Endothelial cell (in vitro differentiated cells): ENCODE data around the gene LSAMP. TPM values are rescaled to one million over a fixed set of nuclear protein-coding genes. Genes with fewer than 3 reads are reported as not detected.

ENCODE experiments used
- DNase-seq: peaks from one replicate; pipeline ENCODE4 v3.0.0; 2021; ENCODE audit warnings: low spot score
- H3K27ac Mint-ChIP-seq: one replicate; pipeline ENCODE4 v1.8.0; 2021; ENCODE audit warnings: mixed read lengths, inconsistent platforms; ENCODE audit not compliant: unreplicated experiment
- H3K27me3 Mint-ChIP-seq: one replicate; pipeline ENCODE4 v1.8.0; 2021; ENCODE audit warnings: mild to moderate bottlenecking, moderate library complexity, mixed read lengths, inconsistent platforms; ENCODE audit not compliant: unreplicated experiment
- H3K36me3 Mint-ChIP-seq: one replicate; pipeline ENCODE4 v1.8.0; 2021; ENCODE audit warnings: mild to moderate bottlenecking, low read depth, mixed read lengths, inconsistent platforms; ENCODE audit not compliant: unreplicated experiment
- H3K4me1 Mint-ChIP-seq: one replicate; pipeline ENCODE4 v1.8.0; 2021; ENCODE audit warnings: mild to moderate bottlenecking, mixed read lengths, inconsistent platforms; ENCODE audit not compliant: unreplicated experiment
- H3K4me3 Mint-ChIP-seq: one replicate; pipeline ENCODE4 v1.8.0; 2021; ENCODE audit warnings: mild to moderate bottlenecking, mixed read lengths, inconsistent platforms; ENCODE audit not compliant: unreplicated experiment
- H3K9me3 Mint-ChIP-seq: one replicate; pipeline ENCODE4 v1.8.0; 2021; ENCODE audit warnings: mixed read lengths, inconsistent platforms; ENCODE audit not compliant: unreplicated experiment
- total RNA-seq: library from RNA; stranded (reverse); fragmentation: NEBNext Ultra II Directional; extraction: Animal tissue kit (Norgen Biotek cat#: 25700); gene quantifications from one replicate; pipeline ENCODE4 v1.2.1, GENCODE V29; 2021; ENCODE audit not compliant: unreplicated experiment
- TF ChIP-seq, protein P1 (sequence below): fragments of 200-600 bp; sonication (generic); IDR thresholded peaks from one replicate; pipeline ENCODE4 v1.5.0; 2021; ENCODE audit warnings: antibody characterized with exemption; ENCODE audit not compliant: unreplicated experiment

Gene LSAMP
- total RNA-seq, 1 donor from 2014 or later, result 6.1 TPM

DNA sequence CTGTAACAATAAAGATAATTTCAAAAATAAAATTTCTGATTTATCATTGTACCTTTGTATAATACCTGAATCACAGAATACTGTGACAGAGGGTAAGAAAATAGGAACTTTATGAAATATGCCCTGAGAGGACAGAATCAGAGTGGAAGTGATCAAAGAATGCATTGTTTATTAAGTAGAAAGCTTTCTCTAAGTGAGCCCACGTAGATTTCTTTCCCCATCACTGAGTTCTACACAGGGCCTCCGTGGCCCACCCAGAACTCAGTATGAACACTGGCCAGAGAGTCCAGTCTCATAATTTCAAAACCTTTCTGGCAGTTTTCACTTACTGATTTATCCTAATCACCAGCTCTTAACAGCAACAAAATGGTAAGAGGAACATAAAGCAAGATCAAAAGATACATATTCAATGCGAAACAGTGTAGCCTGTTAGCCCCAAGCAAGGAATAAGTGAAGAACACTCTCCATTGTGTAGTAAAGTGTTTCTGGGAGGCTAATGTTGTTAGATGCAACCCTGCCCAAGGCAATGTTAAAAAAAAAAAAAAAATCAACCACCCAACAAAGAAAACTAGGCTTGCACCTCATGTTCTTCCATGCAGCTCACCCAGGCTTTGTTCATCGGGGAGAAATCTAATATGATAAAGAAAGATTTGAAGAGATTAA is 341.3 kb downstream of the LSAMP start:
- H3K27ac Mint-ChIP-seq, result no peak overlapping the region
- H3K9me3 Mint-ChIP-seq, result no peaks in the 10 kb centered on the region
- H3K4me1 Mint-ChIP-seq, result no peaks in the 10 kb centered on the region
- H3K36me3 Mint-ChIP-seq, result no peaks in the 10 kb centered on the region
- no peaks in the 10 kb centered on the region for H3K27me3 Mint-ChIP-seq
- H3K4me3 Mint-ChIP-seq, result no peak overlapping the region
- TF ChIP-seq, protein P1, sequence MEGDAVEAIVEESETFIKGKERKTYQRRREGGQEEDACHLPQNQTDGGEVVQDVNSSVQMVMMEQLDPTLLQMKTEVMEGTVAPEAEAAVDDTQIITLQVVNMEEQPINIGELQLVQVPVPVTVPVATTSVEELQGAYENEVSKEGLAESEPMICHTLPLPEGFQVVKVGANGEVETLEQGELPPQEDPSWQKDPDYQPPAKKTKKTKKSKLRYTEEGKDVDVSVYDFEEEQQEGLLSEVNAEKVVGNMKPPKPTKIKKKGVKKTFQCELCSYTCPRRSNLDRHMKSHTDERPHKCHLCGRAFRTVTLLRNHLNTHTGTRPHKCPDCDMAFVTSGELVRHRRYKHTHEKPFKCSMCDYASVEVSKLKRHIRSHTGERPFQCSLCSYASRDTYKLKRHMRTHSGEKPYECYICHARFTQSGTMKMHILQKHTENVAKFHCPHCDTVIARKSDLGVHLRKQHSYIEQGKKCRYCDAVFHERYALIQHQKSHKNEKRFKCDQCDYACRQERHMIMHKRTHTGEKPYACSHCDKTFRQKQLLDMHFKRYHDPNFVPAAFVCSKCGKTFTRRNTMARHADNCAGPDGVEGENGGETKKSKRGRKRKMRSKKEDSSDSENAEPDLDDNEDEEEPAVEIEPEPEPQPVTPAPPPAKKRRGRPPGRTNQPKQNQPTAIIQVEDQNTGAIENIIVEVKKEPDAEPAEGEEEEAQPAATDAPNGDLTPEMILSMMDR, result no peak
- DNase-seq, result no peak

DNA sequence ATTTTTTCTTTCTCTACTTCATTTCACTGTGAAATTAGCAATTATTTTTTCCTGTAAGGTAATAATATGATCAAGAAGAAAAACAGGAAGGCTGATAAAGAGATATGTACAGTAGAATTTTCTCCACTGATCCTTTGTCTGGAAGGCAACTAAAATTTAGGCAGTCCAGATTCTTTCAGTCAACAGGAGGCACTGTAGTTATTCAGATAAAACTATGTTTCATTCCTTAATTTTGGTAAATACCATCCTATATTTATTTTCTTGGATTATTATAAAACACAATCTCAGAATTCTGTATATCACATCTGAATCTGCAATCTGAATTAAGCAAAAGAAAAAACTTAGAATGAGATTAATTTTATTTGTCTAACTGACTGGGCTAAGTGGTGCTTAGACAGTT is 343.2 kb downstream of the LSAMP start:
- H3K4me1 Mint-ChIP-seq, result no peaks in the 10 kb centered on the region
- no peaks in the 10 kb centered on the region for H3K36me3 Mint-ChIP-seq

DNA sequence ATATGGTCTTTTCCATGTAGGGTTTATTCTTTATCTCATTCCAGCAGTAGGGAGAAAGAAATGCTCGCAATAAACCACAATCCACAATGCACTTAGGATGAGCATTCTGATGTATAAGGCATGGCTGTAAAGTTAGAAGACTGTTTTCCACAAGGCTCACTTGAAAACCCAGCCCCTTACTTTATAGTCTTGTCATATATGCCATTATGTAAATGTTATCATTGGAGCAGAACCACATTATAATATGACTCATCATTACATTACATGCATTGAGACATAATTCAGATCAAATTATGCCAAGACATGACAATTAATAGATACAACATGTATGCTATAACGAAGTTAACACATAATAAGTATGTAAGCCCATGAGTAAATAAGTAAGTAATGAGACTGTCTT is 348.1 kb downstream of the LSAMP start:
- Mint-ChIP-seq H3K9me3 (no peaks in the 10 kb centered on the region), H3K36me3 (no peaks in the 10 kb centered on the region), H3K27ac (no peak overlapping the region), H3K4me3 (no peak overlapping the region), H3K27me3 (peaks cover 2% of the 10 kb centered on the region), H3K4me1 (peaks cover 11% of the 10 kb centered on the region)
- TF ChIP-seq, protein P1, result no peak
- no peak for DNase-seq

More for the DNA sequence above, 343.2 kb downstream of the LSAMP start:
- H3K27me3 Mint-ChIP-seq, result no peaks in the 10 kb centered on the region
- TF ChIP-seq, protein P1, result no peak
- H3K4me3 Mint-ChIP-seq, result no peak overlapping the region
- no peak for DNase-seq
- no peak overlapping the region for H3K27ac Mint-ChIP-seq
- no peaks in the 10 kb centered on the region for H3K9me3 Mint-ChIP-seq

DNA sequence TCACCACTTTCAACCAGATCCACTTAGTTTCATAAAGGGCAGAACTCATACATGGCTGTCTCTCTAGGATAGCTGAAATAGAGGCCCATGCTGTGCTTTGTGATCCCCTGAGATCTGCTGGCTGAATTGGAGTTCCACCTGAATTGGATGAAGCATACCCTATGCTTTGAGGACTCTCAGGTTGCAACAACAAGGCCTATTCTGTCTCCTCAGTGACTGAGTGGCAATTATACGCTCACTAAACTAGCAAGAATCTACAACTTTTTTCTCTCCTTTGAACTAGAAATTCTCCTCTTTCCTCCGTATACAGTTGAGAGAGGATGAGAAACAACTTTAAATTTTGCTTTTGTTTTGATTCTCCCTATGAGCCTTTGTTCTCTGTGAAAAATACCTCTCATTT is 348.7 kb downstream of the LSAMP start:
- Mint-ChIP-seq H3K27me3 (peaks cover 2% of the 10 kb centered on the region), H3K9me3 (no peaks in the 10 kb centered on the region), H3K4me1 (peaks cover 11% of the 10 kb centered on the region), H3K36me3 (no peaks in the 10 kb centered on the region), H3K4me3 (no peak overlapping the region), H3K27ac (no peak overlapping the region)
- DNase-seq, result no peak
- TF ChIP-seq, protein P1, result no peak

DNA sequence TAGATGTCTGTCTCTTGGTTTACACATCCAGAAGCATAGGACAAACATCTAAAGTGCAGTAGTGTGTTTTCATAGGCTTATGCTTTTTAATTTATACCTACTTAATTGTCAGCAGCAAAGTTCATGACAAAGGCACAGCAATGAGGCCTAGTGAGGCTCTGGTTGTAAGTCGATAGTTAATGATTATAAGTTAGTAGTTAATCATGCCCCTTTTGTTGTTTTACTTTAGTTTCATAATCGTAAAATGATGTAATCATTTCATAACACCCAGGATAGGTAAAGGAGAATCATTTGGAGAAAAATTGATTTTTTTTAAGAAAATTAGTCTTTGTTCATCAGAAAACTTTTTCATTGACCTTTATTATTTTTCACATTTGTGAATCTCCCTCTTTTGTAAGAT is 351.9 kb downstream of the LSAMP start:
- no peaks in the 10 kb centered on the region for H3K36me3 Mint-ChIP-seq
- no peak for DNase-seq
- H3K27ac Mint-ChIP-seq, result no peak overlapping the region
- H3K9me3 Mint-ChIP-seq, result no peaks in the 10 kb centered on the region
- TF ChIP-seq, protein P1, result no peak
- H3K4me3 Mint-ChIP-seq, result no peak overlapping the region
- H3K4me1 Mint-ChIP-seq, result peaks cover 11% of the 10 kb centered on the region
- peaks cover 2% of the 10 kb centered on the region for H3K27me3 Mint-ChIP-seq
